Stimulated activated CD8-positive, alpha-beta memory T cell treated with anti-CD3 and anti-CD28 coated beads, Interleukin-7, amount 100 ng/mL, for 24 hours (primary cell): ENCODE data around the gene DYNLRB1.

Source experiments
- DNase-seq: peaks from one replicate; pipeline ENCODE4 v3.0.0-alpha.2; 2020; ENCODE audit warnings: low read depth

Gene DYNLRB1

DNA sequence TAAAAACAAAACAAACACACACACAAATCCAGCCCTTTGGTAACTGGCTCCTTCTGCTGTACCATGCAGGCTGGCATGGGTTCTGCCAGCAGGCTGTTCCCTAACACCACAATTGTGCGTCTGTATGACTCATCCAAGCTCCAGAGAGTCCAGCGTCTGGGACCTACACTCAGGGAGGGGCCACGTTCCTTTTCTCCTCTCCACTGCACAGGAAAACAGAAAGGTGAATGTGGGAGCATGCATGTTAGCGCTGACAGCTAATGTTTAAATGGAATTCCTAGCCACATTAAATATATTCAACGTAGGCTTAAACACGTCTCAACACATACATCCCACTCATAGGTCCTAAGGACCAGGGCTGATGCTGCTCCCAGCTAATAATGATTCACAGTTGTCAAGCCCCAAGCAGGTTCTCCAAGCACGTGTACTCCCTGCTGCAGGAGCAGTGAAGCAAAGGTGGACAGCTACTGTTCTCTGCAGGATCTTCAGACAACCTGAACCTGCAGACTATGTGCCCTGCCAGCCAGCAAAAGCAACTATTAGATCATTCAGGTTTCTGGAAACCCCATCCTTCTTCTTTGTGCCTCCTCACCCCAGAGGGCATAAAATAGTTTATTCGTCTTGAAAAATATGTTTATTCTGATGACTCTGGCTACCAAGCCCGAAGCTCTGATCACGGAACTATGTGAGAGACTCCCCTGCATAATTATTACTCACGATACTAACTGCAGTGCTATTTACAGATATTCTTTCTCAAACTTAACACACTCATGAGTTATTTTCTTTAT lies 63.2 kb downstream of the DYNLRB1 start:
- DNase-seq = no peak

DNA sequence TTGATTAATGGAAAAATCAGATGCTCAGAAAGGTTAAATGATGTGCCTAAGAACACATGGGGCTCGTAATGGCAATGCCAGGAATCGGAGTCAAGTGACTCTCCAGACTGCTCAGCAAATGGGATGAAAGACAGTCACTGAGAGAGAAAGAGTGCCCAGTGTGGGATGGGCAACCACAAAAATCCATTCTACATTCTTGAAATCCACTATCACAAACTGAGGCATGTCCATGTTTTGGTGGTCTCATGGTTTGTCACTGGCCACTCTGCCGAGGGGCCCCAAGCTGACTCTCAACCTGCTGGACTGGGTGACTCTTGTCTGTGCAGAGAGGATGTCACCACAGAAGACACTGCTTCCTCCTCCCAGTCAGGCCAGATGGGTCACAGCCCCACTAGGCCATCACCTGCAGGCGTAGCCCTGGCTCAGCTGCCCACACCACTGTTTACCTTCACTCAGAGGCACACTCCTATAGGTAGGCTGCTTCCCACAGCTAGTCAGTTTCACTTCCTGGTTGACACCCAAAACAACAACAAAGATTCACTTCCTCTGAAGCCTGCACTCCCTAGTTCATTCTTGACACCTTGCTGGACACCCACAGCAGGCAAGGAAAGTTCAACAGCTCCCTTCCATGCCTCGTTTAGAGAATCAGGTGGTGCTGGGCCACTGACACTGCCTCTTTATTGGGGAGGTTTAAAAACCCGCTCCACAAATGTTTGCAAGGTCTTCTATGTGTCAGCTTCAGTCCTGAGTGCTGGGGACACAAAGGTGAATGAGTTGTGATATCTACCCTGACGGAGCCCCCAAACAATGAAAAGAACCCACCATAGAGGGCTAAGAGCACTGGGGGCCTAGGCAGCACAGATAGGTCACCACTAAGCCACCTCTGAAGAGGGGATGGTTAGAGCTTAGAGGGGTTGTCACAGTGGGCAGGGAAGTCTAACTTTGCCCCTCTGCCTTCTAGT lies 64.0 kb downstream of the DYNLRB1 start:
- no peak for DNase-seq

DNA sequence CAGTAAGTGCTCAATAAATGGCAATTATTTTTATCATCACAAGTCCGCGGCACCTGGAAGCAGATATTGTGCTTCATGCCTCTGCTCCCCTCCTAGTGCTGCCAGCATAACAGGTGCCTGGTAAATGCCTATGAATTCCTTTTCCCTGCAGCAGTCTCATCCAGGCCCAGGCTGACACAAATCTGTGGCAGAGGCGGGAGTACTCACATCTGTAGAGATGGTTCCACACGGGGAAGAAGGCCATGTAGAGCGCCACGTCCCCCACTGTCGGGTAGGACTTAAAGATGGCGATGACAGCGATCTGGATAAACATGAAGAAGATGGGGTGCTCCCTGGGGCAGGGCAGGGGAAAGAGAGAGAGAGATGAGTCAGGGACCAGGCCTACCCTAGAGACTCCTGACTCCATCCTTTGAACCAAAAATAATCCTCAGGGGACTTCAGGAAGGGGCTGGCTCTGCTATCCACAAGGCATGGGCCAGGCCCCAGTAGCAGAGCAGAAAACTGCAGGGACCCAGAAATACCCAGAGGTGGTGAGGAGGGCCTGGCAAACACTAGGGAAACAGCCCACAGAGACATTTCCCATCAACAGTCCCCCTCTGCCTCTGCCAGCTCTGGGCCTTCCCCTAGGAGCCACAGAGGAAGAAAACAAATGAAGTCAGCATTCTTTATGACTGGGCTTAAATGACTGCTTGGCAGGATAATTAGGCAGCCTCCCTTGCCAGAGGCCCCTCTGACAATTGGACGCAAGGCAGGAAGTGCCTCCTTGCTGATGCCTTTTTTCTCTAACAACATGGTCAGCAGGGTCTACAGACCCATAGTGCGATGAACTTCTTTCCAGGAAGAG lies 65.3 kb downstream of the DYNLRB1 start:
- DNase-seq = no peak

GRCh38 chr20:34582221-34582620 lies 66.0 kb downstream of the DYNLRB1 start:
- no peak for DNase-seq

DNA sequence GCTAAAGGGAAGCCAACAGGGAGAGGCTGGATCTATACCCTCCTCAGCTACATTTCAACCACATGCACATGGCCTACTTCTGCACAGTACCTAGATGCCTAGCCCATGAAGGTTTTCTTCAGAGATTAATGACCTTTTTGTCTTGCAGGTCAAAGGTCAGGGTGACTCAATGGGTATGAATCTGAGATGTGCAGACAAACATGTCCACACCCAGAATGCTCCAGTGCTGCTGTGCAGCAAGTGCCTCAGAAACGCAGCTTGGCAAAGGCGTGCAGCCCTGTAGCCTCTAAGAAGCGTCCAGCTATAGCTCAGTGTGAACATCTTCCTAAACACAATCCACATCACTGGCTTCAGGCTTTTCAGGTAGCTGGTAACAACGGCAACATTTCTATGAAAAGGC lies 66.7 kb downstream of the DYNLRB1 start:
- DNase-seq = no peak

GRCh38 chr20:34583544-34583943 lies 67.3 kb downstream of the DYNLRB1 start:
- no peak for DNase-seq

DNA sequence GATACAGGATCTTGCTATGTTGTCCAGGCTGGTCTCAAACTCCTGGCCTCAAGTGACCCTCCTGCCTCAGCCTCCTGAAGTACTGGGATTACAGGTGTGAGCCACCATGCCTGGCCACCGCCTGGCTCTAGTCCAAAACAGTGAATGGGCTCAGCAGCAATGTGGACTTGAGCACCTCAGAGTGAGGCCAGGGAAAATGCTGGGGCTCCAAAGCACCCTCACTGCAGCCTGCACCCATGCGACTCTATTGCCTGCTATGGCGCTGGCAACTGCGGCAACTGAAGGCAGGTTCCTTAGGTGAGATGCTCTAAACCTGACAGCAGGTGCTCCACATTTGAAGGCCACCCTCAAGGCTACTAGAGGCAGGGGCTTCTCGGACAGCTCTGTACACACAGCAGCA lies 68.8 kb downstream of the DYNLRB1 start:
- DNase-seq = no peak

DNA sequence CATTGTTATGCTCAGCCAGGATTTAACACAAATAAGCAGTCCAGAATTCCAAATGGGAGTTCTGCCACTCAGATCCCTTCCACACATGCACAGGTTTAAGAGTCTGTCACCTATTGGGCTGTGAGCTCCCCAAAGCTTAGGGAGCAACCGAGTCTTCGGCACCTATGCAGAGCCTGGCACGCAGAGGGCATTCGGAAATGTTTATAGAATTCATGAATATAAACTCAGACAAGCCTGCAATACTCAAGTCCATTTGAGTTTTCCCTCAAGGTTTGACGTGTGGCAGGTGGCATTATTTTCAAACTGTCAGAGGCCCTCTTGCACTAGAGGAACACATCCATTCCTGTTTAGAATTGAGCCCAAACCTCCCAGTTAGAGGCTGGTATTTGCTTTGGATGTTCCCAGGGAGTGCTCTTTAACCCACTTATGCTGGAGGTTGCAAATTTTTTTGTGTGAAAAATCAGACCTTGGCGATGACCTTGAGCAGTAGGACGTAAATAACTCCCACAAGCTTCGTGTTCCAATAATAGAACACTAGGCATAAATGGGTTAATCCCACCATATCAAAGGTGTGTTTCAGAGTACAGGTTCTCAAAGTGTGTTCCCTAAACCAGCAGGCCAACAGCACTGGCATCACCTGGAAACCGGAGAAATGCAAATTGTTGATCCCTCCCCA lies 70.4 kb downstream of the DYNLRB1 start:
- no peak for DNase-seq
